Panc1 (cell line): Measurements from ENCODE around the gene ABLIM2. TPM values are rescaled to one million over a fixed set of nuclear protein-coding genes. Genes with fewer than 3 reads are reported as not detected.

Experiments used
- ATAC-seq: fragments of 200-7000 bp; cut with Tn5 transposase; 2 replicates; pipeline ENCODE4 v1.9.1; 2020; ENCODE audit warnings: mild to moderate bottlenecking, moderate library complexity
- BruUV-seq: library from RNA; stranded (reverse); fragments of 400-500 nt; replicated peaks from 2 replicates; lab custom pipeline; 2021; lab: Mats Ljungman, UMichigan
- CTCF ChIA-PET: fragments of 300-600 bp; sonication (Branson Sonifier 250); formaldehyde crosslinking; loops from one replicate; lab custom pipeline; 2022; ENCODE audit warnings: antibody characterized with exemption; lab: Charles Lee
- POLR2A ChIA-PET: fragments of 300-600 bp; sonication (Branson Sonifier 250); formaldehyde crosslinking; loops from one replicate; lab custom pipeline; 2022; ENCODE audit warnings: antibody characterized with exemption; lab: Charles Lee
- DNase-seq: peaks from one replicate; pipeline ENCODE4 v3.0.0-alpha.2; 2010; ENCODE audit warnings: low read depth, low spot score
- H3K27ac ChIP-seq: 2 replicates; pipeline ENCODE4 v1.5.1; 2011; ENCODE audit warnings: mild to moderate bottlenecking, low read length, inconsistent platforms
- H3K27me3 ChIP-seq: fragments of 200-500 bp; sonication (Bioruptor generic); 2 replicates; pipeline ENCODE4 v1.6.0; 2014; ENCODE audit warnings: low read length, inconsistent platforms; ENCODE audit not compliant: control insufficient read depth, insufficient read depth
- H3K36me3 ChIP-seq: fragments of 200-500 bp; sonication (Bioruptor generic); 2 replicates; pipeline ENCODE4 v1.5.1; 2014; ENCODE audit warnings: inconsistent platforms, mild to moderate bottlenecking, low read length, moderate library complexity; ENCODE audit not compliant: control insufficient read depth, insufficient read depth
- H3K4me1 ChIP-seq: 2 replicates; pipeline ENCODE4 v1.5.1; 2011; ENCODE audit warnings: inconsistent platforms, mild to moderate bottlenecking, low read length, moderate library complexity; ENCODE audit not compliant: control insufficient read depth, insufficient read depth
- H3K4me3 ChIP-seq, 2 experiments: 2 replicates each; pipeline ENCODE4 v1.5.1; 2011 to 2012; ENCODE audit warnings: low read depth in 2 of 2, low read length in 2 of 2, mild to moderate bottlenecking in 2 of 2, inconsistent platforms in 1 of 2, moderate library complexity in 1 of 2
- H3K9me3 ChIP-seq: fragments of 200-500 bp; sonication (Bioruptor generic); 2 replicates; pipeline ENCODE4 v1.5.1; 2014; ENCODE audit warnings: low read depth, mild to moderate bottlenecking, inconsistent platforms, low read length, moderate library complexity; ENCODE audit not compliant: control insufficient read depth, insufficient read depth
- POLR2AphosphoS5 ChIP-seq: IDR thresholded peaks from 2 replicates; pipeline ENCODE4 v1.6.1; 2012; ENCODE audit warnings: mild to moderate bottlenecking, low read depth, low read length, moderate library complexity
- SIN3A ChIP-seq: IDR thresholded peaks from 2 replicates; pipeline ENCODE4 v1.6.1; 2012; ENCODE audit warnings: low read depth, mild to moderate bottlenecking, low read length, moderate library complexity, borderline replicate concordance; ENCODE audit not compliant: insufficient read depth
- TCF7L2 ChIP-seq: IDR thresholded peaks from 2 replicates; pipeline ENCODE4 v1.6.1; 2011; ENCODE audit warnings: mild to moderate bottlenecking, low read depth, low read length, inconsistent platforms
- in situ Hi-C: cut with HindIII; loops from 2 replicates; pipeline ENCODE4 v1.10.0; 2016; ENCODE audit warnings: low sequenced_read_pairs, low pct_unique_long_range_greater_than_20kb
- intact Hi-C: fragments of 100-400 bp; cut with micrococcal nuclease; formaldehyde crosslinking; loops from one replicate; pipeline ENCODE4 v1.10.0; 2022; ENCODE audit not compliant: unreplicated experiment
- total RNA-seq: library from RNA; stranded (reverse); gene quantifications from one replicate; pipeline ENCODE4 v1.2.1, GENCODE V29; 2021; ENCODE audit not compliant: unreplicated experiment
- TF ChIP-seq, protein P1 (sequence below), 2 experiments: IDR thresholded peaks; 2 replicates each; pipeline ENCODE4 v1.6.1; 2011 to 2012; ENCODE audit warnings: low read depth in 2 of 2, control low read depth in 1 of 2, low read length in 1 of 2, mild to moderate bottlenecking in 1 of 2, moderate library complexity in 1 of 2; ENCODE audit not compliant: insufficient read depth in 1 of 2
- TF ChIP-seq, protein P2 (sequence below): fragments of 450-650 bp; IDR thresholded peaks from 2 replicates; pipeline ENCODE4 v1.5.1; 2017; ENCODE audit warnings: mild to moderate bottlenecking

Gene ABLIM2
- total RNA-seq, 1 experiment from 2014 or later = 0.64 TPM

DNA sequence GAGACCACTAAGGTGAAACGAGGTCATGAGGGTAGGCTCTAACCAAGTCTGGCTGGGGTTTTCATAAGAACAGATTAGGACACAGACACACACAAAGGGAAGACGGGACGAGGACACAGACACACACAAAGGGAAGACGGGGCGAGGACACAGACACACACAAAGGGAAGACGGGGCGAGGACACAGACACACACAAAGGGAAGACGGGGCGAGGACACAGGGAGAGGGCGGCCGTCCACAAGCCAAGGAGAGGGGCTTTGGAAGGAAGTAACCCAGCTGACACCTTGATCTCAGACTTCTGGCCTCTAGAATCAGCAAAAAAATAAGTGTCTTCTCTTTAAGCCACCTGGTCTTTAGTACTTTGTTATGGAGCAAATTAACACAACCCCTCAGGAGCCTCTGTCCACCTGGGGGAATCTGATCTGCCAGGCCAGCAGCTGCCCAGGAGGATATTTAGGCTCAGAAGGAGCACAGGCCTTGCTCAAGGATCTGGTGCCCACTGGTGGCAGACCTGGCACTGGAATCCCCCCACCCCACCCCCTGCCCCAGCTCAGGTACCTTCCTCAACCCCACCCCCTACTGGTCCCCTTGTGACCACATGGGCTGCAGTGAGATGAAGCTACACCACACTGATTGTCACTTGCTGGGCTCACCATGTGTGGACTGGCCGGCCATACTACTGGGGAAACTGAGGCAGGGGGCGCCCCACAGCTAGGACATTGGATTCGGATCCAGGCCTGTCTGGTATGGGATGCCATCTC, 2.8 kb downstream of the ABLIM2 start:
- in situ Hi-C loops = no loop called here
- no peaks in the 10 kb centered on the region for H3K9me3 ChIP-seq
- no TSS peak for BruUV-seq
- ATAC-seq (no peak), DNase-seq (no peak)
- ChIA-PET CTCF (no interaction called here), POLR2A (no interaction called here)
- peaks cover 3% of the 10 kb centered on the region; the same call in 1 of the 2 replicates for H3K4me1 ChIP-seq
- intact Hi-C loops = no loop called here
- TF ChIP-seq TCF7L2 = no peak
- no peak for TF ChIP-seq SIN3A
- TF ChIP-seq, protein P1, sequence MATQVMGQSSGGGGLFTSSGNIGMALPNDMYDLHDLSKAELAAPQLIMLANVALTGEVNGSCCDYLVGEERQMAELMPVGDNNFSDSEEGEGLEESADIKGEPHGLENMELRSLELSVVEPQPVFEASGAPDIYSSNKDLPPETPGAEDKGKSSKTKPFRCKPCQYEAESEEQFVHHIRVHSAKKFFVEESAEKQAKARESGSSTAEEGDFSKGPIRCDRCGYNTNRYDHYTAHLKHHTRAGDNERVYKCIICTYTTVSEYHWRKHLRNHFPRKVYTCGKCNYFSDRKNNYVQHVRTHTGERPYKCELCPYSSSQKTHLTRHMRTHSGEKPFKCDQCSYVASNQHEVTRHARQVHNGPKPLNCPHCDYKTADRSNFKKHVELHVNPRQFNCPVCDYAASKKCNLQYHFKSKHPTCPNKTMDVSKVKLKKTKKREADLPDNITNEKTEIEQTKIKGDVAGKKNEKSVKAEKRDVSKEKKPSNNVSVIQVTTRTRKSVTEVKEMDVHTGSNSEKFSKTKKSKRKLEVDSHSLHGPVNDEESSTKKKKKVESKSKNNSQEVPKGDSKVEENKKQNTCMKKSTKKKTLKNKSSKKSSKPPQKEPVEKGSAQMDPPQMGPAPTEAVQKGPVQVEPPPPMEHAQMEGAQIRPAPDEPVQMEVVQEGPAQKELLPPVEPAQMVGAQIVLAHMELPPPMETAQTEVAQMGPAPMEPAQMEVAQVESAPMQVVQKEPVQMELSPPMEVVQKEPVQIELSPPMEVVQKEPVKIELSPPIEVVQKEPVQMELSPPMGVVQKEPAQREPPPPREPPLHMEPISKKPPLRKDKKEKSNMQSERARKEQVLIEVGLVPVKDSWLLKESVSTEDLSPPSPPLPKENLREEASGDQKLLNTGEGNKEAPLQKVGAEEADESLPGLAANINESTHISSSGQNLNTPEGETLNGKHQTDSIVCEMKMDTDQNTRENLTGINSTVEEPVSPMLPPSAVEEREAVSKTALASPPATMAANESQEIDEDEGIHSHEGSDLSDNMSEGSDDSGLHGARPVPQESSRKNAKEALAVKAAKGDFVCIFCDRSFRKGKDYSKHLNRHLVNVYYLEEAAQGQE (IDR thresholded peaks at IDR 0.05; ENCODE audit: insufficient read depth in 1 of 2, low read depth in 2 of 2, low read length in 1 of 2) = no peak
- TF ChIP-seq, protein P2, sequence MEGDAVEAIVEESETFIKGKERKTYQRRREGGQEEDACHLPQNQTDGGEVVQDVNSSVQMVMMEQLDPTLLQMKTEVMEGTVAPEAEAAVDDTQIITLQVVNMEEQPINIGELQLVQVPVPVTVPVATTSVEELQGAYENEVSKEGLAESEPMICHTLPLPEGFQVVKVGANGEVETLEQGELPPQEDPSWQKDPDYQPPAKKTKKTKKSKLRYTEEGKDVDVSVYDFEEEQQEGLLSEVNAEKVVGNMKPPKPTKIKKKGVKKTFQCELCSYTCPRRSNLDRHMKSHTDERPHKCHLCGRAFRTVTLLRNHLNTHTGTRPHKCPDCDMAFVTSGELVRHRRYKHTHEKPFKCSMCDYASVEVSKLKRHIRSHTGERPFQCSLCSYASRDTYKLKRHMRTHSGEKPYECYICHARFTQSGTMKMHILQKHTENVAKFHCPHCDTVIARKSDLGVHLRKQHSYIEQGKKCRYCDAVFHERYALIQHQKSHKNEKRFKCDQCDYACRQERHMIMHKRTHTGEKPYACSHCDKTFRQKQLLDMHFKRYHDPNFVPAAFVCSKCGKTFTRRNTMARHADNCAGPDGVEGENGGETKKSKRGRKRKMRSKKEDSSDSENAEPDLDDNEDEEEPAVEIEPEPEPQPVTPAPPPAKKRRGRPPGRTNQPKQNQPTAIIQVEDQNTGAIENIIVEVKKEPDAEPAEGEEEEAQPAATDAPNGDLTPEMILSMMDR = no peak
- no peak for TF ChIP-seq POLR2AphosphoS5
- H3K27ac ChIP-seq = no peak overlapping the region
- no peaks in the 10 kb centered on the region for H3K36me3 ChIP-seq
- no peaks in the 10 kb centered on the region for H3K27me3 ChIP-seq
- no peak overlapping the region for H3K4me3 ChIP-seq

DNA sequence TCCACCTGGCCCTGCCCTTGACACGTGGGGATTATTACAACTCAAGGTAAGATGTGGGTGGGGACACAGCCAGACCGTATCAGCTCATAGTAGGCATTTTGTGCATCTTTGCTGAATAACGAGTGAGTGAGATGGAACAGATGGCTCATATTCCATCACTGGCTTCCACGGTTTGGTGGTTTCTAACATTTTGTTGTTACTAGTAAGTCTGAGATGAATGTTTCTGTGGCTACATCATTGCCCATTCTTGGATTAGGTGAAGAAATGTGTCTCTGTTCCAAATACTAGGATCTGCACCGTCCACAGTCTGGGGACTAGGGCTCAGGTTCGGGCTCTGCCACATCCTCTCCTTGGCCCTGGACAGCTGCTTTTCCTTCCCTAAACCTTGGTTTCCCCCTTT, 3.6 kb downstream of the ABLIM2 start:
- no peak for DNase-seq
- Histone ChIP-seq H3K36me3 (no peaks in the 10 kb centered on the region), H3K27ac (no peak overlapping the region), H3K4me1 (peaks cover 3% of the 10 kb centered on the region; the same call in 1 of the 2 replicates), H3K9me3 (no peaks in the 10 kb centered on the region), H3K4me3 (no peak overlapping the region), H3K27me3 (no peaks in the 10 kb centered on the region)
- intact Hi-C loops = no loop called here
- no TSS peak for BruUV-seq
- POLR2A ChIA-PET = no interaction called here
- in situ Hi-C loops = no loop called here
- ATAC-seq = no peak
- TF ChIP-seq, protein P1 (IDR thresholded peaks at IDR 0.05; ENCODE audit: insufficient read depth in 1 of 2, low read depth in 2 of 2, low read length in 1 of 2) = no peak
- TF ChIP-seq, protein P2 = no peak
- TF ChIP-seq POLR2AphosphoS5 (no peak), SIN3A (no peak), TCF7L2 (no peak)
- CTCF ChIA-PET = no interaction called here
